Uterus (tissue), 4 donors: ENCODE results near the gene PCDHGA5. TPM values are rescaled to one million over a fixed set of nuclear protein-coding genes. Genes with fewer than 3 reads are reported as not detected.
"Not testable (repeated sequence)": the region's sequence is repeated elsewhere in the genome, so short reads cannot be mapped to it uniquely, and the experiment has no call there.

ENCODE experiments used
- DNase-seq, 2 donors: peaks; one replicate each; pipeline ENCODE4 v3.0.0-alpha.2; 2019 to 2020
- H3K27ac ChIP-seq, 2 donors: fragments of 200-600 bp; sonication (generic); 1 replicate in 1 of 2; 2 replicates in 1 of 2; pipeline ENCODE4 v1.5.1; 2016 to 2018
- H3K27me3 ChIP-seq, 2 donors: fragments of 200-600 bp; sonication (generic); one replicate each; pipeline ENCODE4 v1.5.1; 2018 to 2019; ENCODE audit warnings: control low read depth in 1 of 2
- H3K36me3 ChIP-seq, 2 donors: fragments of 200-600 bp; sonication (generic); one replicate each; pipeline ENCODE4 v1.5.1; 2019; ENCODE audit warnings: control low read depth in 1 of 2
- H3K4me1 ChIP-seq, 2 donors: fragments of 200-600 bp; sonication (generic); one replicate each; pipeline ENCODE4 v1.5.1; 2018 to 2019; ENCODE audit warnings: control low read depth in 1 of 2
- H3K4me3 ChIP-seq, 2 donors: fragments of 200-600 bp; sonication (generic); 1 replicate in 1 of 2; 2 replicates in 1 of 2; pipeline ENCODE4 v1.5.1; 2018 to 2019; ENCODE audit warnings: mild to moderate bottlenecking in 1 of 2
- H3K9me3 ChIP-seq, 2 donors: fragments of 200-600 bp; sonication (generic); one replicate each; pipeline ENCODE4 v1.5.1; 2019; ENCODE audit warnings: control low read depth in 1 of 2
- CTCF ChIP-seq, 4 experiments: fragments of 200-600 bp in 2 of 4; fragments of 450-650 bp in 2 of 4; sonication (generic) in 2 of 4; IDR thresholded peaks; one replicate each; pipeline ENCODE4 v1.5.1; 2016 to 2019; ENCODE audit warnings: antibody characterized with exemption in 4 of 4, mild to moderate bottlenecking in 2 of 4, moderate library complexity in 1 of 4
- POLR2A ChIP-seq, 2 donors: fragments of 450-650 bp; IDR thresholded peaks; one replicate each; pipeline ENCODE4 v1.6.1; 2016; ENCODE audit warnings: antibody characterized with exemption in 2 of 2, mild to moderate bottlenecking in 1 of 2, moderate library complexity in 1 of 2
- intact Hi-C: fragments of 100-400 bp; cut with DNase I; formaldehyde crosslinking; loops from one replicate; pipeline ENCODE4 v1.15.1; 2023; ENCODE audit warnings: low total_unique reads
- total RNA-seq, 4 donors: library from RNA; depleted of rRNA in 3 of 4; stranded (reverse); fragments of >200 nt in 3 of 4; gene quantifications; one replicate each; pipeline versions ENCODE4 v1.1.0 to v1.2.4, GENCODE V29; 2014 to 2023
- donor health status: DM: yes; HTN: yes; CAD: no.

PCDHGA5 gene
- total RNA-seq, 4 donors from 2014 or later = 1.8 to 11.5 (median 11.2) TPM

- H3K27me3 ChIP-seq = no peaks in the 10 kb centered on the region
- H3K4me1 ChIP-seq = no peaks in the 10 kb centered on the region
- H3K4me3 ChIP-seq = peak within 1 kb of the TSS in 1 of 2 donors; percentile 5
- peaks cover 3 to 58% of the 10 kb centered on the region in 2 donors for H3K9me3 ChIP-seq
- no peak within 1 kb of the TSS for H3K27ac ChIP-seq
- intact Hi-C loops = no loop called here
- DNase-seq = no peak
- TF ChIP-seq CTCF (IDR thresholded peaks at IDR 0.05) (no peak), POLR2A (IDR thresholded peaks at IDR 0.05) (no peak)
- no peaks in the 10 kb centered on the region for H3K36me3 ChIP-seq
Observed at GRCh38 chr5:141343242-141343952, 20.6 kb upstream of the PCDHGA5 start, which contains the start of gene PCDHGA3. Gene PCDHGA3 (plus strand): TSS chr5:141343829. CDS start chr5:141344034, 205 bp downstream.

GRCh38 chr5:141343953-141344463 is 20.0 kb upstream of the PCDHGA5 start:
- TF ChIP-seq CTCF (IDR thresholded peaks at IDR 0.05) (no peak), POLR2A (IDR thresholded peaks at IDR 0.05) (no peak)
- Histone ChIP-seq H3K36me3 (no peaks in the 10 kb centered on the region), H3K27me3 (no peaks in the 10 kb centered on the region), H3K9me3 (peaks cover 3 to 52% of the 10 kb centered on the region in 2 donors), H3K4me3 (peak overlapping the region in 1 of 2 donors; percentile 5), H3K27ac (no peak overlapping the region), H3K4me1 (no peaks in the 10 kb centered on the region)
- DNase-seq = no peak
- intact Hi-C loops = no loop called here

DNA sequence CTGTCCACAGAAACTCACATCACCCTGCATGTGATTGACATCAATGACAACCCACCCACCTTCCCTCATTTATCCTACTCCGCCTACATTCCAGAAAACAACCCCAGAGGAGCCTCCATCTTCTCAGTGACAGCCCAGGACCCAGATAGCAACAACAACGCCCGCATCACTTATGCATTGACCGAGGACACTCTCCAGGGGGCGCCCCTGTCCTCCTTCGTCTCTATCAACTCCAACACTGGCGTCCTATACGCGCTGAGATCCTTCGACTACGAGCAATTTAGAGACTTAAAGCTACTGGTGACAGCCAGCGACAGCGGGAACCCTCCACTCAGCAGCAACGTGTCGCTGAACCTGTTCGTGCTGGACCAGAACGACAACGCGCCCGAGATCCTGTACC is 18.6 kb upstream of the PCDHGA5 start:
- TF ChIP-seq POLR2A (IDR thresholded peaks at IDR 0.05) = no peak
- no peak for TF ChIP-seq CTCF (IDR thresholded peaks at IDR 0.05)
- Histone ChIP-seq H3K4me3 (no peak overlapping the region), H3K36me3 (no peaks in the 10 kb centered on the region), H3K27me3 (no peaks in the 10 kb centered on the region), H3K9me3 (peaks cover 3 to 44% of the 10 kb centered on the region in 2 donors), H3K27ac (no peak overlapping the region), H3K4me1 (no peaks in the 10 kb centered on the region)
- intact Hi-C loops = no loop called here
- DNase-seq = no peak

DNA sequence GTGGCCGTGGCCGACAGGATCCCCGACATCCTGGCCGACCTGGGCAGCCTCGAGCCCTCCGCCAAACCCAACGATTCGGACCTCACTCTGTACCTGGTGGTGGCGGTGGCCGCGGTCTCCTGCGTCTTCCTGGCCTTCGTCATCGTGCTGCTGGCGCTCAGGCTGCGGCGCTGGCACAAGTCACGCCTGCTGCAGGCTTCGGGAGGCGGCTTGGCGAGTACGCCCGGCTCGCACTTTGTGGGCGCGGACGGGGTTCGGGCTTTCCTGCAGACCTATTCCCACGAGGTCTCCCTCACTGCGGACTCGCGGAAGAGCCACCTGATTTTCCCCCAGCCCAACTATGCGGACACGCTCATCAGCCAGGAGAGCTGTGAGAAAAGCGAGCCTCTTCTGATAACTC is 17.9 kb upstream of the PCDHGA5 start:
- H3K36me3 ChIP-seq, intact Hi-C loops, H3K4me1 ChIP-seq, DNase-seq, H3K27me3 ChIP-seq, H3K4me3 ChIP-seq, H3K27ac ChIP-seq: not testable (repeated sequence)
- H3K9me3 ChIP-seq = peaks cover 3 to 47% of the 10 kb centered on the region in 2 donors

DNA sequence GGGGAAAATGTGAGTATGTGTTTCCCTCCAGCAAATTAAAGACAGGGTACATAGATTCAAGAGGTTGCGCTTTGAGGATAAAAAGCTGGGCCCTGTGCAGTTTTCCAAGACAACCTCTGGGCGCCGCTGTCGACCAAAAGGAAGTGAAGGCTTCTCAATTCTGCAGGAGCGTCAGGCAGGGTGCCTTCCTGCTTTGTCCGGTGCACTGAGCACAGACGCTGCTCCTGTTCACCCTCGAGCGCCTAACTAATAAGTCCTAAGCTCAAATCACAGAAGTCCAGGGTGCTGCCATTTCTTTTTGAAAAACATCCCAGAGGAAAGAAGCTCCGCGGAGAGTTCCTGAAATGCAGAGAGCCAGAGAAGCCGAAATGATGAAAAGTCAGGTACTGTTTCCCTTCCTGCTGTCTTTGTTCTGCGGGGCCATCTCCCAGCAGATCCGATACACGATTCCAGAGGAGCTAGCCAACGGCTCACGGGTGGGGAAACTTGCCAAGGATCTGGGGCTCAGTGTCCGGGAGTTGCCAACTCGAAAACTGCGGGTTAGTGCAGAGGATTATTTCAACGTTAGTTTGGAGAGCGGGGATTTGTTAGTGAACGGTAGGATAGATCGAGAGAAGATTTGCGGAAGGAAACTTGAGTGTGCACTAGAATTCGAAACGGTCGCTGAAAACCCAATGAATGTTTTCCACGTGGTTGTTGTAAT is 13.9 kb upstream of the PCDHGA5 start, which contains the start of gene PCDHGB1:
TSS of gene PCDHGB1 (plus strand) at position 183 of the 703 bp plus-strand sequence. CDS start at position 345, 162 bp downstream.
- intact Hi-C loops = no loop called here

More for the DNA sequence above, 13.9 kb upstream of the PCDHGA5 start, which contains the start of gene PCDHGB1:
- Histone ChIP-seq H3K36me3 (no peaks in the 10 kb centered on the region), H3K4me1 (no peaks in the 10 kb centered on the region), H3K27ac (no peak within 1 kb of the TSS), H3K27me3 (no peaks in the 10 kb centered on the region), H3K4me3 (no peak within 1 kb of the TSS), H3K9me3 (peaks cover 0 to 53% of the 10 kb centered on the region in 2 donors)
- TF ChIP-seq CTCF (IDR thresholded peaks at IDR 0.05) (no peak), POLR2A (IDR thresholded peaks at IDR 0.05) (no peak)
- DNase-seq = no peak
